ENCODE data around the gene NNMT. TPM values are rescaled to one million over a fixed set of nuclear protein-coding genes. Genes with fewer than 3 reads are reported as not detected.
"Not testable (repeated sequence)": the region's sequence is repeated elsewhere in the genome, so short reads cannot be mapped to it uniquely, and the experiment has no call there.

NNMT gene
- total RNA-seq, 1 experiment from 2014 or later = 2.4 TPM

DNA sequence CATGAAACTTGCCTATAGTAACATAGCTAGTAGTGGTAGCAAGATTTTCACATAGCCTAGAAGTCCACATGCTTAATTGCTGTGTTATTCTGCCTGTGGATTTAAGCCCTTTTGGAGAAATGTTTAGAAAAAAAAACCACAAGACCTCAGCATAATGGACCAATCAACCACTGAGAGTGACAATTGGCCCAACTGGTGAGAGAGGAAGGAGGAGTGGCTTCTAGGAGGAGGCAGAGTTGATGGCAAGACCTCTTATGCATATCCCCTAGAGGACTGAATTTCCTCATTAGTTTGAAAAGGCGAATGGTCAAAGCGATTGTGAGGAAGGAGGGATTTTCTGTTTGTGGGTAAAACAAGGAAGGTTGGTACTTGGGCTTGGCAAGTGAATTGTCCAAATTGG is 30.6 kb downstream of the NNMT start:
- intact Hi-C loops (cut with micrococcal nuclease; ENCODE audit: unreplicated experiment) = no loop called here
- peaks cover 14% of the 10 kb centered on the region for H3K9me3 Mint-ChIP-seq (ENCODE audit: unreplicated experiment)
- no TSS peak for BruUV-seq (replicated peaks)
- H3K4me1 Mint-ChIP-seq (ENCODE audit: low read depth, unreplicated experiment) = no peaks in the 10 kb centered on the region
- POLR2A ChIA-PET = no interaction called here
- H3K4me1 ChIP-seq = no peaks in the 10 kb centered on the region
- CTCF ChIA-PET = no interaction called here
- no peak for DNase-seq
- H3K27ac Mint-ChIP-seq (ENCODE audit: unreplicated experiment) = no peak overlapping the region
- H3K4me3 ChIP-seq (ENCODE audit: low read depth, low read length) = no peak overlapping the region
- peaks cover 17% of the 10 kb centered on the region for H3K9me3 ChIP-seq
- TF ChIP-seq, protein P1, sequence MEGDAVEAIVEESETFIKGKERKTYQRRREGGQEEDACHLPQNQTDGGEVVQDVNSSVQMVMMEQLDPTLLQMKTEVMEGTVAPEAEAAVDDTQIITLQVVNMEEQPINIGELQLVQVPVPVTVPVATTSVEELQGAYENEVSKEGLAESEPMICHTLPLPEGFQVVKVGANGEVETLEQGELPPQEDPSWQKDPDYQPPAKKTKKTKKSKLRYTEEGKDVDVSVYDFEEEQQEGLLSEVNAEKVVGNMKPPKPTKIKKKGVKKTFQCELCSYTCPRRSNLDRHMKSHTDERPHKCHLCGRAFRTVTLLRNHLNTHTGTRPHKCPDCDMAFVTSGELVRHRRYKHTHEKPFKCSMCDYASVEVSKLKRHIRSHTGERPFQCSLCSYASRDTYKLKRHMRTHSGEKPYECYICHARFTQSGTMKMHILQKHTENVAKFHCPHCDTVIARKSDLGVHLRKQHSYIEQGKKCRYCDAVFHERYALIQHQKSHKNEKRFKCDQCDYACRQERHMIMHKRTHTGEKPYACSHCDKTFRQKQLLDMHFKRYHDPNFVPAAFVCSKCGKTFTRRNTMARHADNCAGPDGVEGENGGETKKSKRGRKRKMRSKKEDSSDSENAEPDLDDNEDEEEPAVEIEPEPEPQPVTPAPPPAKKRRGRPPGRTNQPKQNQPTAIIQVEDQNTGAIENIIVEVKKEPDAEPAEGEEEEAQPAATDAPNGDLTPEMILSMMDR (IDR thresholded peaks at IDR 0.05; ENCODE audit: insufficient read depth in 1 of 2, low read depth in 1 of 2, low read length in 1 of 2, severe bottlenecking in 1 of 2, unreplicated experiment in 1 of 2) = no peak
- H3K27me3 ChIP-seq (replicated peaks; ENCODE audit: control insufficient read depth, insufficient read depth, low read length) = no peaks in the 10 kb centered on the region
- H3K4me3 Mint-ChIP-seq (ENCODE audit: unreplicated experiment) = no peak overlapping the region
- no peaks in the 10 kb centered on the region for H3K36me3 Mint-ChIP-seq (ENCODE audit: insufficient read depth, unreplicated experiment)
- no peaks in the 10 kb centered on the region for H3K27me3 Mint-ChIP-seq (ENCODE audit: insufficient read depth, unreplicated experiment)
- no peaks in the 10 kb centered on the region for H3K36me3 ChIP-seq (ENCODE audit: control insufficient read depth, insufficient read depth, low read length)

GRCh38 chr11:114330373-114330772 is 34.2 kb downstream of the NNMT start:
- CTCF ChIA-PET = no interaction called here
- peaks cover 15% of the 10 kb centered on the region for H3K9me3 ChIP-seq
- BruUV-seq (replicated peaks) = no TSS peak
- H3K36me3 ChIP-seq (ENCODE audit: control insufficient read depth, insufficient read depth, low read length) = no peaks in the 10 kb centered on the region
- no peaks in the 10 kb centered on the region for H3K4me1 ChIP-seq
- Mint-ChIP-seq H3K9me3 (ENCODE audit: unreplicated experiment) (peaks cover 23% of the 10 kb centered on the region), H3K4me3 (ENCODE audit: unreplicated experiment) (no peak overlapping the region), H3K4me1 (ENCODE audit: low read depth, unreplicated experiment) (no peaks in the 10 kb centered on the region), H3K27ac (ENCODE audit: unreplicated experiment) (no peak overlapping the region), H3K36me3 (ENCODE audit: insufficient read depth, unreplicated experiment) (no peaks in the 10 kb centered on the region), H3K27me3 (ENCODE audit: insufficient read depth, unreplicated experiment) (peaks cover 12% of the 10 kb centered on the region)
- intact Hi-C loops (cut with micrococcal nuclease; ENCODE audit: unreplicated experiment) = no loop called here
- no peak for DNase-seq
- POLR2A ChIA-PET = no interaction called here
- no peak overlapping the region for H3K4me3 ChIP-seq (ENCODE audit: low read depth, low read length)
- no peaks in the 10 kb centered on the region for H3K27me3 ChIP-seq (replicated peaks; ENCODE audit: control insufficient read depth, insufficient read depth, low read length)
- TF ChIP-seq, protein P1 (IDR thresholded peaks at IDR 0.05; ENCODE audit: insufficient read depth in 1 of 2, low read depth in 1 of 2, low read length in 1 of 2, severe bottlenecking in 1 of 2, unreplicated experiment in 1 of 2) = no peak

- Histone ChIP-seq H3K27me3 (replicated peaks; ENCODE audit: control insufficient read depth, insufficient read depth, low read length) (no peaks in the 10 kb centered on the region), H3K9me3 (no peaks in the 10 kb centered on the region), H3K36me3 (ENCODE audit: control insufficient read depth, insufficient read depth, low read length) (no peaks in the 10 kb centered on the region), H3K4me1 (0 out of 2 replicates have a peak, but pooled peaks cover 8% of the 10 kb centered on the region), H3K4me3 (ENCODE audit: low read depth, low read length) (no peak overlapping the region)
- Mint-ChIP-seq H3K27me3 (ENCODE audit: insufficient read depth, unreplicated experiment) (peaks cover 9% of the 10 kb centered on the region), H3K4me1 (ENCODE audit: low read depth, unreplicated experiment) (no peaks in the 10 kb centered on the region), H3K4me3 (ENCODE audit: unreplicated experiment) (no peak overlapping the region), H3K9me3 (ENCODE audit: unreplicated experiment) (no peaks in the 10 kb centered on the region), H3K27ac (ENCODE audit: unreplicated experiment) (no peak overlapping the region), H3K36me3 (ENCODE audit: insufficient read depth, unreplicated experiment) (no peaks in the 10 kb centered on the region)
- TF ChIP-seq, protein P1 (IDR thresholded peaks at IDR 0.05; ENCODE audit: insufficient read depth in 1 of 2, low read depth in 1 of 2, low read length in 1 of 2, severe bottlenecking in 1 of 2, unreplicated experiment in 1 of 2) = peak; percentile 97 to 98
- BruUV-seq (replicated peaks) = no TSS peak
- ChIA-PET POLR2A (interaction anchor here (0.5 to 0.7 kb wide), 2 partner anchors 59 to 99 kb away, joined by 3 read pairs; partner anchors contain the start of gene REXO2), CTCF (interaction anchor here (0.7 to 1.2 kb wide), 17 partner anchors 8 to 398 kb away, joined by 3 to 12 read pairs (median 5); partner anchors contain the start of genes C11orf71, RBM7 and REXO2)
- intact Hi-C loops (cut with micrococcal nuclease; ENCODE audit: unreplicated experiment) = loop anchor here (1.0 to 5.0 kb wide), 7 partner anchors 24 to 422 kb away; partner anchors contain the start of genes C11orf71 and RBM7
- DNase-seq = peak; percentile 66 to 67
These were observed 44.3 kb downstream of the NNMT start for GRCh38 chr11:114340311-114341131.

- intact Hi-C loops (cut with micrococcal nuclease; ENCODE audit: unreplicated experiment) = loop anchor here (2.0 to 5.0 kb wide), 5 partner anchors 25 to 266 kb away; partner anchors contain the start of genes C11orf71 and RBM7
- H3K9me3 Mint-ChIP-seq (ENCODE audit: unreplicated experiment); CTCF ChIA-PET; H3K36me3 Mint-ChIP-seq (ENCODE audit: insufficient read depth, unreplicated experiment); POLR2A ChIA-PET; H3K4me1 ChIP-seq; H3K27me3 Mint-ChIP-seq (ENCODE audit: insufficient read depth, unreplicated experiment); DNase-seq; BruUV-seq (replicated peaks); H3K36me3 ChIP-seq (ENCODE audit: control insufficient read depth, insufficient read depth, low read length); H3K4me1 Mint-ChIP-seq (ENCODE audit: low read depth, unreplicated experiment); H3K4me3 Mint-ChIP-seq (ENCODE audit: unreplicated experiment); H3K4me3 ChIP-seq (ENCODE audit: low read depth, low read length); H3K27ac Mint-ChIP-seq (ENCODE audit: unreplicated experiment); H3K27me3 ChIP-seq (replicated peaks; ENCODE audit: control insufficient read depth, insufficient read depth, low read length); H3K9me3 ChIP-seq: not testable (repeated sequence)
These were observed 45.5 kb downstream of the NNMT start for GRCh38 chr11:114341667-114342066.
